ENCODE measurements around the gene CENPM.

CENPM gene

GRCh38 chr22:41929418-41929810, 17.5 kb downstream of the CENPM start:
- peak; percentile 62 for DNase-seq

DNA sequence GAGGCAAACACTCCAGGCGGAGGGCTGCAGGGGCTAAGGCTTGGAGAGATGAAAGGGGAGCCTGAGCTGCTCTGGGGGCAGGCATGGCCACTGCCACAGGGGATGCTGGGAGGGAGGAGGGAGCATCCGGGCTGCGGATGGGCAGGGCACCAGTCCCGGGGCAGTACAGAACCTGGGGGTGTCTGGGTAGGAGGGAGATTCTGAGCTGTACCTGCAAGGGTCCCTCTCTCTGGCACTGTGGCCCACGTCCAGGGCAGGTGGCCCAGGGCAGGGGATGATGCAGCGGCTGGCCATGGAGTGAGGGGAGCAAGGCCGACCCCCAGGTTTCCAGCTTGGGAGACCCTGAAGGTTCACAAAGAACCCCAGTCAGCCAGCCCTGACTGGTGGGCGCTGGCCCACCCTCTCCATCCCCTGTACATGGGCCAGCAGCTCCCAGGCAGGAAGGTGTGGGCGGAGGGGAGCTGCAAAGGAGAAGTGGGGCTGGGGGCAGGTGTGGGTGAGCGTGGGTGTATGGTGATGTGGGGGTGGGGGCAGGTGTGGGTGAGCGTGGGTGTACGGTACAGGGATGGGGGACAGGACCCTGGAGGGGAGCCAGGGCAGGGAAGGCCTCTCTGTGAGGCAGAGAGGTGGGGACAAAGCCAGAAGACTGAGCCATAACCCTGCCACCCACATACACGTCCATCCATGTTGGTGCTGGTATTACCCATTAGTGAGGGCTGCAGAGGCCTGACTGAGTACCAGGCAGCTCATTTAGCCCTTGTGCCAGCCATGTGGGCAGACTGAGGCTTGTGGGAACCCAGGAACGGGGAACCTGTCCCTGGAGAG, 18.1 kb downstream of the CENPM start:
- DNase-seq, result no peak

- no peak for DNase-seq
Observed at GRCh38 chr22:41927813-41928212, 19.1 kb downstream of the CENPM start.

- peak; percentile 26 for DNase-seq
Observed at GRCh38 chr22:41925783-41926460, 21.0 kb downstream of the CENPM start.

- DNase-seq, result no peak
Observed at GRCh38 chr22:41923595-41924276, 23.2 kb downstream of the CENPM start.

- DNase-seq, result no peak
Observed at GRCh38 chr22:41922940-41923594, 23.9 kb downstream of the CENPM start.

- DNase-seq, result no peak
Observed at GRCh38 chr22:41922328-41922727, 24.6 kb downstream of the CENPM start.

DNA sequence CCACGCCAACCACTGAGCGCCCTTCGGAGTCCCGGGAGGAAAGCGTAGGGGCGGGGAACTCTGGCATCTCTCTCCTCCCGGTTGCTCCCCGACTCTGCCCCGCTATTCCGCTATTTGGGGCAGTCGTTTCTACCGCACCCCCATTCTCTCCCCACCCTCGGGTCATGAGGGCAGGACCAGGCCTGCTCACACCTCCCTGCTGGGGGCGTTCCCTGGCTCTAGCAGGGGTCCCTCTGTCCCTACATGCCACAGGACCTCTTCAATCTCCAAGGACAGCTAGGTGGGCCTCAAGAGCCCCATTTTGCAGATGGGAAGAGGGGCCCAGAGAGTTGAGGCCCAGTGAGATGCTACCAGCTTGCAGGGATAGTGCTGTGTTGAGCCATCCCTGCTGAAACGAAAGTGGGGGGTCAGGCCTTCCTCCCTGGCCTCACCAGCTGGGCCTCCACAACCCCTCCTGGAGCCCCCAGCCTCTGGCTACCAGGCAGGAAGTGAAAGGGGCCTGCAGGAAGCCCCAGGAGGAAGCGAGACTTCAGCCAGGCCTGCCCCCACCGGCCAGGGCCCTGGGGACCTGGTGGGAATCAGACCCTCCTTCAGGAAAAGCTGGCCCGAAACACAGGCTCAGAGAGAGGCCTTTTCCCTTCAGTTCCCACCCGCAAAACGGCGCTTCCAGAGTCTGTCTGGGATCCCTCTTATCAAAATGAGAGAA, 26.5 kb downstream of the CENPM start:
- DNase-seq, result no peak

DNA sequence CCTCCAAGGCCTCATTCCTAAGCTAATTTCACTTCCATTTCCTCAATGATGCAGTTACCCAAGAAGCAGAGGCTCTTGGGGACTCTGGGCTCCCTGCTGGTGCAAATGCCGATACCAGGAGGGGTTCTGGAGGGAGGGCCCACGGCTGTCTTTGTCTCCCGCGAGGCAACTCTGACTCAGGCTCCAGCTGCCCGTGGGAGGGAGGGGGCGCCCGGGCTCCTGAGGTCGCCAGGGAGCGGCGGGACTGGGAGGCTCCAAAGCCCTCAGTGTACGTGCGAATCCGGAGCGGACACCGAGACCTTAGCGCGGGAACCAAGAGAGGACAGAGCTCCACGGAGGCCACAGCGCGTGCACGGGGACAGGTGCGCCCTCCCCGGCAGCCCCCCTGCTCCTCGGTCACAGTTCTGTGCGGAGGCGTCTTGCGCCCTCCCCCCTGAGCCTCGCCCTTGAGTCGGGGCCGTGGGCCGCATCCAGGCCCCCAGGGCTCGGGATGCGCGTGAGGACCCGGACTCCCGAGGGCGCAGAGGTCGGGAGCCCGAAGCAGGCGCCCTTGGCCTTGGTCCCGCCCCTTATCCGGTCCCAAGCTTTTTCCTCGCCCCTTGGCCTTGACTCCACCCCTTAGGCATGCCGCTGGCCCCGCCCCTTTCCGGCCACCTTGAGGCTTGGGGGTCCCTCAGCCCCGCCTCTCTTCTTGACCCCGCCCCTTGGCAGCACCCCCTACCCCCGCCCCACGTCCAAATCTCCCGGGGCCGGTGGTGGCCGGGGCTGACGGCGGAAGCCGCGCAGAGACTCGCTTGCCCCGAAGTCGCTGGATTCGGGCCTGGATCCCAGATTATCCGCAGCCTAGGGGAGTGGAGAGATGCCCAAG, 27.4 kb downstream of the CENPM start:
- DNase-seq, result no peak

DNA sequence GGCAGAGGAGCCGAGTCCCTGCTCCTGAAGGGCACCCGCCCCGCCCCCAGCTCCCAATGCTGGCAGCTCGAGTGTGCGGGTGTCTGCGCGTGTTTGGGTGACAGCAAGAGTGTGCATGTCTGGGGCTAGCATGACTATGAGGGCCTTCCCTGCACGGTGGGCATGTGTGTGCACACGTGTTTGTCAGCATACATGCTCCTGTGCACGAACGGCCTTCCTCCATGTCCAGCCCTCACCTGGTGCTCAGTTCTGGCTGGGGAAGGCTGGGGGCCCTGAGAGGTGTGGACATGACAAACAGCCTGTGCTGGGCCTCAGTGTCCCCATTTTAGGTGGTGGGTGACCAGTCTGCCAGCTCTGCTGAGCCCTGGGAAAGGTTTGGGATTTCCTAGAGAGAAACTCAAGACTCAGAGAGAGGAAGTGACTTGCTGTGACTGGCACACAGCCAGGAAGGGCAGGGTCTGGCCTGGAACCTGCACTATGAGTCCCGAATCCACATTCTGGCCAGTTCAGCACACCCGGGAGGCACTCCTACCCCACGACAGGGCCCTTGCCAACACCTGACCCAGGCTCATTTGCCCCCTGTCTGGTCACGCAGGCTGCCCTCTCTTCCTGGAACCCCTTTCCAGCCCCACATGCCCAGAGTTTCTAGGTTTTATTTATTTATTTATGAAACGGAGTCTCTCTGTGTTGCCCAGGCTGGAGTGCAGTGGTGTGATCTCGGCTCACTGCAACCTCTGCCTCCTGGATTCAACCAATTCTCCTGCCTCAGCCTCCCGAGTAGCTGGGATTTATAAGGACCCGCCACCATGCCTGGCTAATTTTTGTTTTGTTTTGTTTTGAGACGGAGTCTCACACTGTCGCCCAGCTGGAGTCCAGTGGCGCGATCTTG, 28.8 kb downstream of the CENPM start:
- no peak for DNase-seq

GRCh38 chr22:41917375-41917902, 29.5 kb downstream of the CENPM start:
- DNase-seq, result peak; percentile 72

DNA sequence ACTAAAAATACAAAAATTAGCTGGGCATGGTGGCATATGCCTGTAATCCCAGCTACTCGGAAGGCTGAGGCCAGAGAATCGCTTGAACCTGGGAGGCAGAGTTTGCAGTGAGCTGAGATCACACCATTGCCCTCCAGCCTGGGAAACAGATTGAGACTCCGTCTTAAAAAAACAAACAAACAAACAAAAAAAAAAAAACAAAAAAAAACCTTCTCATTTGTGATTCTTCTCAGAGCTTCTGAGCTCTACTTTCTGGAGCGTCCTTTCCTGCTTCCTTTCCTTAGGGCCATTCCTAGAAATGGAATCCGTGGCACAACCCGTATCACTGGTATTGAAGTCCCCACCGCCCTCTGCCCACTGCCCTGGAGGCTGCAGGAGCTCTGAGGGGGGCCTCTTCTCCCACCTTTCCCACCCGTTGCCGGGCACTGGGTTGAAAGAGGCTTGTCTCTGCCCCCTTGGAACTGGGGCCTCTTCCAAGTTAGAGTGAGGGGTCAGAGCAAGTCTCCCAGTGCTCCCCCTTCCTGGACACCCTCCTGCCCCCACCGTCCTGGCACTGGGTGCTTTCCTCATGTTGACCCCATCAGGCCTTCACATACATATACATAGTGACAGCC, 30.1 kb downstream of the CENPM start:
- DNase-seq, result no peak

- DNase-seq, result no peak
Observed at GRCh38 chr22:41915786-41916493, 31.0 kb downstream of the CENPM start.

GRCh38 chr22:41915035-41915785, 31.7 kb downstream of the CENPM start, which contains the start of gene SHISA8:
Gene SHISA8, minus strand, starts transcription at chr22:41915074. Its CDS starts 407 bp downstream, at chr22:41914667.
- peak; percentile 27 for DNase-seq

GRCh38 chr22:41914611-41915034, 32.3 kb downstream of the CENPM start:
- no peak for DNase-seq

- no peak for DNase-seq
Observed at GRCh38 chr22:41913842-41914534, 33.0 kb downstream of the CENPM start.

DNA sequence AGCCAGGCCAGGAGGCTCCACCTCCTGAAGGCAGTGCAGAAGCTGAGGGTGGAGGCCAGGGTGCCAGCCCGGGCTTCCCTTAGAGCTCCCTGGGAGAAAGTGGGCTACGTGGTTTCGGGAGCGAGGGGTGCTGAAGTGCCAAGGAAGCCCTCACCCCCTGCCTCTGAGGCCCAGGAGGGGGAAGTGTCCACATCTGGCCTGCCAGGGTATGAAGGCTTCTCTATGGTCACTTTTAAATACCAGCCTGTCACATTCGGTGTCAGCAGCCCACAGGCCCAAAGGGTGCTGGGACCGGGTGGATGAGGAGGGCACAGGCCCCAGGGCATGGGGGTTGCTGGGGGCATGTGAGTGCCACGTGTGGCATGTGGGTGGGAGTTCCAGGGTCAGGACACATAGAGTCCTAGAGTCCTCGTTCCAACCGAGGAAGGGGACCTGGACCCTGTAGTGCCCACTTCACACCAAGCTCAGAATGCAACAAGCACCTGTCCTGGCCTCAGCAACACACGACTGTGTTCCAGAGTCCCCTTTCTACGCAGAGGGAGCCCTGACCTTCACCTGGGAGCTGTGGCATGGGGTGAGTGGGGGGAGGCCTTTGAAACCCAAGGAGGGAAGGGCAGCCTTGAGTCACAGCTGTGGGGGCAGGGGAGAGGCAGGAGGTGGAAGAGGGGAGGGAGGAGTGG, 33.8 kb downstream of the CENPM start:
- no peak for DNase-seq

Measured in NCI-H774 (cell line).